Neural cell (in vitro differentiated cells): ENCODE data around the gene ASNS. TPM values are rescaled to one million over a fixed set of nuclear protein-coding genes. Genes with fewer than 3 reads are reported as not detected.

ENCODE experiments used
- H2AFZ ChIP-seq: fragments of 200-600, 300-800 bp; sonication (generic), shearing (Covaris generic); 2 replicates; pipeline ENCODE4 v1.6.0; 2014; ENCODE audit warnings: low read depth, mild to moderate bottlenecking, antibody characterized with exemption, low read length, moderate library complexity
- H3F3A ChIP-seq: fragments of 200-600 bp; shearing (Covaris generic); 2 replicates; pipeline ENCODE4 v1.6.1; 2016; ENCODE audit warnings: mild to moderate bottlenecking, moderate library complexity, mixed read lengths, antibody characterized with exemption, low read length; ENCODE audit not compliant: insufficient read depth, poor library complexity, severe bottlenecking
- H3K27ac ChIP-seq: fragments of 200-600, 300-800 bp; sonication (generic), shearing (Covaris generic); 2 replicates; pipeline ENCODE4 v1.5.1; 2014; ENCODE audit warnings: mild to moderate bottlenecking, low read length, moderate library complexity
- H3K27me3 ChIP-seq: fragments of 300-800, 200-600 bp; sonication (generic), shearing (Covaris generic); 2 replicates; pipeline ENCODE4 v1.6.0; 2014; ENCODE audit warnings: mild to moderate bottlenecking, low read depth, low read length, moderate library complexity; ENCODE audit not compliant: insufficient read depth
- H3K36me3 ChIP-seq: fragments of 300-800, 200-600 bp; sonication (generic), shearing (Covaris generic); 2 replicates; pipeline ENCODE4 v1.5.1; 2014; ENCODE audit warnings: mild to moderate bottlenecking, antibody characterized with exemption, low read length, moderate library complexity; ENCODE audit not compliant: insufficient read depth
- H3K4me2 ChIP-seq: fragments of 300-800, 200-600 bp; sonication (generic), shearing (Covaris generic); 2 replicates; pipeline ENCODE4 v1.6.0; 2014; ENCODE audit warnings: mild to moderate bottlenecking, low read length
- H3K4me3 ChIP-seq: fragments of 300-800, 200-600 bp; sonication (generic), shearing (Covaris generic); 2 replicates; pipeline ENCODE4 v1.5.1; 2014; ENCODE audit warnings: mild to moderate bottlenecking, low read length, moderate library complexity
- H3K79me2 ChIP-seq: fragments of 200-600 bp; shearing (Covaris generic); replicated peaks from 2 replicates; pipeline ENCODE4 v1.6.0; 2014; ENCODE audit warnings: mild to moderate bottlenecking, low read length, moderate library complexity; ENCODE audit not compliant: insufficient read depth
- H3K9ac ChIP-seq: fragments of 300-800, 200-600 bp; sonication (generic), shearing (Covaris generic); 2 replicates; pipeline ENCODE4 v1.6.1; 2016; ENCODE audit warnings: mild to moderate bottlenecking, low read length, mixed read lengths
- H3K9me2 ChIP-seq: fragments of 200-600 bp; shearing (Covaris generic); 2 replicates; pipeline ENCODE4 v1.6.1; 2016; ENCODE audit warnings: mild to moderate bottlenecking, low read length, mixed read lengths; ENCODE audit not compliant: insufficient read depth
- H3K9me3 ChIP-seq: fragments of 200-600, 300-800 bp; sonication (generic), shearing (Covaris generic); 2 replicates; pipeline ENCODE4 v1.6.1; 2016; ENCODE audit warnings: mild to moderate bottlenecking, mixed run types, low read length, moderate library complexity, mixed read lengths
- H4K20me1 ChIP-seq: fragments of 200-600 bp; shearing (Covaris generic); 2 replicates; pipeline ENCODE4 v1.6.1; 2016; ENCODE audit warnings: mild to moderate bottlenecking, mixed run types; ENCODE audit not compliant: insufficient read depth
- CTCF ChIP-seq: fragments of 450-650 bp; IDR thresholded peaks from 2 replicates; pipeline ENCODE4 v1.5.1; 2014; ENCODE audit warnings: antibody characterized with exemption, mild to moderate bottlenecking, moderate library complexity; ENCODE audit not compliant: poor library complexity, severe bottlenecking
- EP300 ChIP-seq: fragments of 450-650 bp; conservative IDR thresholded peaks from 2 replicates; pipeline ENCODE4 v1.6.1; 2014; ENCODE audit warnings: antibody characterized with exemption, mild to moderate bottlenecking, moderate library complexity; ENCODE audit not compliant: poor library complexity, severe bottlenecking
- EZH2 ChIP-seq: fragments of 200-600, 300-800 bp; shearing (Covaris generic), sonication (generic); IDR thresholded peaks from 2 replicates; pipeline ENCODE4 v1.6.1; 2014; ENCODE audit warnings: antibody characterized with exemption, low read length, borderline replicate concordance, mild to moderate bottlenecking; ENCODE audit not compliant: insufficient read depth, poor library complexity, severe bottlenecking
- MXI1 ChIP-seq: fragments of 450-650 bp; conservative IDR thresholded peaks from 2 replicates; pipeline ENCODE4 v1.6.1; 2014; ENCODE audit warnings: antibody characterized with exemption, mild to moderate bottlenecking; ENCODE audit not compliant: poor library complexity, severe bottlenecking
- POLR2AphosphoS5 ChIP-seq: IDR thresholded peaks from 2 replicates; pipeline ENCODE4 v1.6.1; 2012
- RAD21 ChIP-seq: fragments of 450-650 bp; conservative IDR thresholded peaks from 2 replicates; pipeline ENCODE4 v1.6.1; 2014; ENCODE audit warnings: antibody characterized with exemption, mild to moderate bottlenecking, moderate library complexity
- REST ChIP-seq: IDR thresholded peaks from 2 replicates; pipeline ENCODE4 v1.6.1; 2012; ENCODE audit warnings: borderline replicate concordance
- SMC3 ChIP-seq: fragments of 450-650 bp; conservative IDR thresholded peaks from 2 replicates; pipeline ENCODE4 v1.6.1; 2014; ENCODE audit warnings: antibody characterized with exemption, mild to moderate bottlenecking, moderate library complexity; ENCODE audit not compliant: poor library complexity
- TAF1 ChIP-seq: IDR thresholded peaks from 2 replicates; pipeline ENCODE4 v1.6.1; 2012; ENCODE audit warnings: low read depth
- polyA plus RNA-seq: library from polyadenylated mRNA; depleted of rRNA; stranded (reverse); fragments of >200 nt; gene quantifications from 2 replicates; pipeline ENCODE4 v1.2.3, GENCODE V29; 2014

ASNS gene
- polyA plus RNA-seq, 1 donor from 2014 or later, result 176 TPM

GRCh38 chr7:97835296-97836138 lies 36.7 kb downstream of the ASNS start:
- Histone ChIP-seq H3K9ac (no peak overlapping the region), H3K79me2 (no peaks in the 10 kb centered on the region), H3K36me3 (no peaks in the 10 kb centered on the region), H3K27me3 (no peaks in the 10 kb centered on the region), H3F3A (no peaks in the 10 kb centered on the region), H2AFZ (no peak overlapping the region), H3K27ac (no peak overlapping the region), H3K9me2 (no peaks in the 10 kb centered on the region), H3K4me3 (no peak overlapping the region), H4K20me1 (no peaks in the 10 kb centered on the region), H3K9me3 (no peaks in the 10 kb centered on the region), H3K4me2 (no peak overlapping the region)
- TF ChIP-seq TAF1, result no peak
- TF ChIP-seq RAD21, result peak; percentile 75
- peak; percentile 86 for TF ChIP-seq SMC3
- no peak for TF ChIP-seq MXI1
- TF ChIP-seq CTCF, result peak; percentile 74

GRCh38 chr7:97819161-97819560 lies 53.0 kb downstream of the ASNS start:
- no peaks in the 10 kb centered on the region for H3K27me3 ChIP-seq
- no peaks in the 10 kb centered on the region for H3K79me2 ChIP-seq
- no peak for TF ChIP-seq POLR2AphosphoS5
- TF ChIP-seq REST, result no peak
- TF ChIP-seq SMC3, result no peak
- TF ChIP-seq MXI1, result no peak
- no peak for TF ChIP-seq EP300
- TF ChIP-seq RAD21, result no peak
- no peak for TF ChIP-seq EZH2
- TF ChIP-seq TAF1, result no peak
- TF ChIP-seq CTCF, result no peak
- H3K4me3 ChIP-seq, result no peak overlapping the region
- H3F3A ChIP-seq, result no peaks in the 10 kb centered on the region
- H3K36me3 ChIP-seq, result no peaks in the 10 kb centered on the region
- no peaks in the 10 kb centered on the region for H4K20me1 ChIP-seq
- H3K9ac ChIP-seq, result no peak overlapping the region
- no peaks in the 10 kb centered on the region for H3K9me2 ChIP-seq
- H3K4me2 ChIP-seq, result no peak overlapping the region
- no peak overlapping the region for H2AFZ ChIP-seq
- no peak overlapping the region for H3K27ac ChIP-seq
- no peaks in the 10 kb centered on the region for H3K9me3 ChIP-seq
